MM.1S (cell line): Measurements from ENCODE around the gene TIFAB.

Source experiments
- DNase-seq: peaks from one replicate; pipeline ENCODE4 v3.0.0-alpha.2; 2015
- H2AFZ ChIP-seq: fragments of 300-600 bp; sonication (generic); 2 replicates; pipeline ENCODE4 v1.6.0; 2016; ENCODE audit warnings: antibody characterized with exemption, low read length
- H3F3A ChIP-seq: fragments of 300-600 bp; sonication (generic); 2 replicates; pipeline ENCODE4 v1.6.1; 2016; ENCODE audit warnings: mild to moderate bottlenecking, antibody characterized with exemption, low read length, moderate library complexity, mixed read lengths; ENCODE audit not compliant: insufficient read depth
- H3K27ac ChIP-seq: fragments of 300-600 bp; sonication (generic); 2 replicates; pipeline ENCODE4 v1.5.1; 2016; ENCODE audit warnings: mild to moderate bottlenecking, low read length
- H3K27me3 ChIP-seq: fragments of 300-600 bp; sonication (generic); replicated peaks from 2 replicates; pipeline ENCODE4 v1.6.0; 2016; ENCODE audit warnings: low read length; ENCODE audit not compliant: insufficient read depth
- H3K36me3 ChIP-seq: fragments of 300-600 bp; sonication (generic); replicated peaks from 2 replicates; pipeline ENCODE4 v1.6.1; 2016; ENCODE audit warnings: mild to moderate bottlenecking, low read length, mixed read lengths; ENCODE audit not compliant: insufficient read depth
- H3K4me1 ChIP-seq: fragments of 300-600 bp; sonication (generic); 2 replicates; pipeline ENCODE4 v1.6.1; 2016; ENCODE audit warnings: low read length, mixed read lengths
- H3K4me2 ChIP-seq: fragments of 300-600 bp; sonication (generic); 2 replicates; pipeline ENCODE4 v1.6.0; 2016; ENCODE audit warnings: low read depth, low read length
- H3K4me3 ChIP-seq: fragments of 300-600 bp; sonication (generic); 2 replicates; pipeline ENCODE4 v1.5.1; 2016; ENCODE audit warnings: low read length, mixed read lengths
- H3K79me2 ChIP-seq: fragments of 300-600 bp; sonication (generic); 2 replicates; pipeline ENCODE4 v1.6.1; 2016; ENCODE audit warnings: mixed run types, low read length, mixed read lengths
- H3K9ac ChIP-seq: fragments of 300-600 bp; sonication (generic); 2 replicates; pipeline ENCODE4 v1.6.1; 2016; ENCODE audit warnings: low read length, mixed read lengths
- H3K9me2 ChIP-seq: fragments of 300-600 bp; sonication (generic); replicated peaks from 2 replicates; pipeline ENCODE4 v1.6.1; 2016; ENCODE audit warnings: mild to moderate bottlenecking, low read length, mixed read lengths; ENCODE audit not compliant: insufficient read depth
- H3K9me3 ChIP-seq: fragments of 300-600 bp; sonication (generic); replicated peaks from 2 replicates; pipeline ENCODE4 v1.6.1; 2016; ENCODE audit warnings: mild to moderate bottlenecking, low read length, mixed read lengths; ENCODE audit not compliant: insufficient read depth
- H4K20me1 ChIP-seq: fragments of 300-600 bp; sonication (generic); 2 replicates; pipeline ENCODE4 v1.6.1; 2016; ENCODE audit warnings: mild to moderate bottlenecking, low read length, moderate library complexity, mixed read lengths; ENCODE audit not compliant: insufficient read depth
- CTCF ChIP-seq: fragments of 300-600 bp; sonication (generic); IDR thresholded peaks from 2 replicates; pipeline ENCODE4 v1.5.1; 2016; ENCODE audit warnings: antibody characterized with exemption, low read length, mixed read lengths
- EZH2 ChIP-seq: fragments of 300-600 bp; sonication (generic); optimal IDR thresholded peaks from 2 replicates; pipeline ENCODE3; 2017; ENCODE audit warnings: low read depth, mild to moderate bottlenecking, antibody characterized with exemption, low read length, mixed read lengths
- EZH2phosphoT487 ChIP-seq: fragments of 300-600 bp; sonication (generic); IDR thresholded peaks from 2 replicates; pipeline ENCODE4 v1.6.1; 2018; ENCODE audit warnings: antibody characterized with exemption, low read length

TIFAB gene

GRCh38 chr5:135440916-135441315 is 11.2 kb downstream of the TIFAB start:
- H3K4me1 ChIP-seq = no peaks in the 10 kb centered on the region
- no peak overlapping the region for H3K9ac ChIP-seq
- no peak overlapping the region for H3K4me2 ChIP-seq

GRCh38 chr5:135439231-135440205 is 12.6 kb downstream of the TIFAB start:
- H3K36me3 ChIP-seq = no peaks in the 10 kb centered on the region
- H4K20me1 ChIP-seq = no peaks in the 10 kb centered on the region
- no peak overlapping the region for H2AFZ ChIP-seq
- no peak overlapping the region for H3K9ac ChIP-seq
- no peaks in the 10 kb centered on the region for H3K4me1 ChIP-seq
- no peak for DNase-seq
- no peaks in the 10 kb centered on the region for H3F3A ChIP-seq
- H3K27me3 ChIP-seq = no peaks in the 10 kb centered on the region
- TF ChIP-seq EZH2phosphoT487 (no peak), EZH2 (no peak), CTCF (no peak)
- no peaks in the 10 kb centered on the region for H3K9me3 ChIP-seq
- H3K79me2 ChIP-seq = no peaks in the 10 kb centered on the region
- H3K4me2 ChIP-seq = no peak overlapping the region
- no peaks in the 10 kb centered on the region for H3K9me2 ChIP-seq
- H3K4me3 ChIP-seq = no peak overlapping the region
- no peak overlapping the region for H3K27ac ChIP-seq

More at GRCh38 chr5:135440916-135441315, 11.2 kb downstream of the TIFAB start:
- Histone ChIP-seq H3K27ac (no peak overlapping the region), H3K9me2 (no peaks in the 10 kb centered on the region), H3K36me3 (no peaks in the 10 kb centered on the region), H3F3A (no peaks in the 10 kb centered on the region), H2AFZ (no peak overlapping the region), H3K9me3 (no peaks in the 10 kb centered on the region), H4K20me1 (no peaks in the 10 kb centered on the region), H3K27me3 (no peaks in the 10 kb centered on the region), H3K4me3 (no peak overlapping the region), H3K79me2 (no peaks in the 10 kb centered on the region)
- DNase-seq = no peak
- TF ChIP-seq EZH2 = no peak
- no peak for TF ChIP-seq EZH2phosphoT487
- no peak for TF ChIP-seq CTCF

GRCh38 chr5:135438636-135439221 is 13.4 kb downstream of the TIFAB start:
- DNase-seq = no peak
- Histone ChIP-seq H3K4me2 (no peak overlapping the region), H3K36me3 (no peaks in the 10 kb centered on the region), H4K20me1 (no peaks in the 10 kb centered on the region), H3K4me1 (no peaks in the 10 kb centered on the region), H3F3A (no peaks in the 10 kb centered on the region), H2AFZ (no peak overlapping the region), H3K9me3 (no peaks in the 10 kb centered on the region), H3K27me3 (no peaks in the 10 kb centered on the region), H3K9ac (no peak overlapping the region), H3K79me2 (no peaks in the 10 kb centered on the region), H3K27ac (no peak overlapping the region), H3K4me3 (no peak overlapping the region), H3K9me2 (no peaks in the 10 kb centered on the region)
- no peak for TF ChIP-seq EZH2phosphoT487
- no peak for TF ChIP-seq CTCF
- TF ChIP-seq EZH2 = no peak
